SU-DHL-6 (cell line): ENCODE measurements around the gene APCDD1.

Experiments
- H2AFZ ChIP-seq: fragments of 200-600 bp; sonication (generic); 2 replicates; pipeline ENCODE4 v1.6.1; 2014; ENCODE audit warnings: low read depth, mild to moderate bottlenecking, moderate library complexity, mixed read lengths, antibody characterized with exemption, low read length; ENCODE audit not compliant: severe bottlenecking
- H3F3A ChIP-seq: fragments of 200-600 bp; shearing (Covaris generic); 2 replicates; pipeline ENCODE4 v1.6.0; 2016; ENCODE audit warnings: antibody characterized with exemption, mild to moderate bottlenecking; ENCODE audit not compliant: insufficient read depth
- H3K27ac ChIP-seq: fragments of 200-600 bp; sonication (generic); 2 replicates; pipeline ENCODE4 v1.5.1; 2016; ENCODE audit warnings: low read depth, mild to moderate bottlenecking, low read length, moderate library complexity, mixed read lengths
- H3K27me3 ChIP-seq: fragments of 200-600 bp; sonication (generic), shearing (Covaris generic); 2 replicates; pipeline ENCODE4 v1.6.0; 2014; ENCODE audit warnings: mild to moderate bottlenecking, low read length
- H3K36me3 ChIP-seq: fragments of 200-600 bp; sonication (generic); 2 replicates; pipeline ENCODE4 v1.6.1; 2014; ENCODE audit warnings: mild to moderate bottlenecking, low read length, mixed read lengths
- H3K4me2 ChIP-seq: fragments of 300-600, 200-600 bp; shearing (Covaris generic), sonication (generic); 2 replicates; pipeline ENCODE4 v1.6.0; 2014; ENCODE audit warnings: low read length, low read depth, mild to moderate bottlenecking; ENCODE audit not compliant: poor library complexity, severe bottlenecking
- H3K4me3 ChIP-seq: fragments of 200-600 bp; sonication (generic); 2 replicates; pipeline ENCODE4 v1.5.1; 2014; ENCODE audit warnings: antibody characterized with exemption, low read length, mild to moderate bottlenecking, mixed read lengths; ENCODE audit not compliant: insufficient read depth, poor library complexity, severe bottlenecking
- H3K79me2 ChIP-seq: fragments of 200-600 bp; sonication (generic); 2 replicates; pipeline ENCODE4 v1.6.1; 2014; ENCODE audit warnings: mild to moderate bottlenecking, low read length, moderate library complexity; ENCODE audit not compliant: insufficient read depth
- H3K9ac ChIP-seq: fragments of 200-600 bp; sonication (generic); 2 replicates; pipeline ENCODE4 v1.7.0; 2014; ENCODE audit warnings: mild to moderate bottlenecking, low read length
- H3K9me2 ChIP-seq: fragments of 200-600 bp; sonication (generic); replicated peaks from 2 replicates; pipeline ENCODE4 v1.6.1; 2014; ENCODE audit warnings: low read length; ENCODE audit not compliant: insufficient read depth
- H3K9me3 ChIP-seq: fragments of 200-600 bp; sonication (generic); 2 replicates; pipeline ENCODE4 v1.6.1; 2014; ENCODE audit warnings: low read length, mixed read lengths; ENCODE audit not compliant: insufficient read depth
- H4K20me1 ChIP-seq: fragments of 200-600 bp; sonication (generic); 2 replicates; pipeline ENCODE4 v1.6.1; 2014; ENCODE audit warnings: low read depth, mild to moderate bottlenecking, antibody characterized with exemption, low read length, moderate library complexity, mixed read lengths
- CTCF ChIP-seq: fragments of 200-600 bp; sonication (generic); IDR thresholded peaks from one replicate; pipeline ENCODE4 v1.5.1; 2017; ENCODE audit warnings: antibody characterized with exemption, mild to moderate bottlenecking, low read length, moderate library complexity; ENCODE audit not compliant: insufficient read depth, poor library complexity, severe bottlenecking
- EZH2phosphoT487 ChIP-seq: fragments of 200-600 bp; sonication (generic), shearing (Covaris generic); conservative IDR thresholded peaks from 2 replicates; pipeline ENCODE4 v1.6.1; 2018; ENCODE audit warnings: mild to moderate bottlenecking, antibody characterized with exemption, low read length, moderate library complexity, mixed read lengths

APCDD1 gene

GRCh38 chr18:10440884-10441283, 13.6 kb upstream of the APCDD1 start:
- Histone ChIP-seq H3K9ac (no peak overlapping the region), H3K9me3 (no peaks in the 10 kb centered on the region), H3K36me3 (no peaks in the 10 kb centered on the region), H3K9me2 (no peaks in the 10 kb centered on the region), H3K4me3 (no peak overlapping the region), H3K27ac (no peak overlapping the region), H3K4me2 (no peak overlapping the region), H3F3A (no peaks in the 10 kb centered on the region), H3K27me3 (no peaks in the 10 kb centered on the region), H3K79me2 (no peaks in the 10 kb centered on the region), H4K20me1 (no peaks in the 10 kb centered on the region), H2AFZ (no peak overlapping the region)
- TF ChIP-seq EZH2phosphoT487 (no peak), CTCF (no peak)

- Histone ChIP-seq H3K27ac (no peak overlapping the region), H3K9me2 (no peaks in the 10 kb centered on the region), H3K4me2 (no peak overlapping the region), H4K20me1 (no peaks in the 10 kb centered on the region), H3K79me2 (no peaks in the 10 kb centered on the region), H3K9me3 (no peaks in the 10 kb centered on the region), H3F3A (no peaks in the 10 kb centered on the region), H3K4me3 (no peak overlapping the region), H3K9ac (no peak overlapping the region), H3K36me3 (no peaks in the 10 kb centered on the region), H2AFZ (no peak overlapping the region), H3K27me3 (no peaks in the 10 kb centered on the region)
- TF ChIP-seq CTCF: no peak
Observed at GRCh38 chr18:10441472-10441871, 13.0 kb upstream of the APCDD1 start.

GRCh38 chr18:10442551-10442971, 11.9 kb upstream of the APCDD1 start:
- Histone ChIP-seq H3K27ac (no peak overlapping the region), H3K4me3 (no peak overlapping the region), H4K20me1 (no peaks in the 10 kb centered on the region), H3K9me3 (no peaks in the 10 kb centered on the region), H3K36me3 (no peaks in the 10 kb centered on the region), H2AFZ (no peak overlapping the region), H3K9ac (no peak overlapping the region), H3K79me2 (no peaks in the 10 kb centered on the region), H3K27me3 (no peaks in the 10 kb centered on the region), H3F3A (no peaks in the 10 kb centered on the region), H3K4me2 (no peak overlapping the region), H3K9me2 (no peaks in the 10 kb centered on the region)
- no peak for TF ChIP-seq EZH2phosphoT487
- no peak for TF ChIP-seq CTCF

GRCh38 chr18:10443001-10443400, 11.4 kb upstream of the APCDD1 start:
- H4K20me1 ChIP-seq: no peaks in the 10 kb centered on the region
- H3K9me2 ChIP-seq: no peaks in the 10 kb centered on the region
- TF ChIP-seq CTCF (no peak), EZH2phosphoT487 (no peak)
- no peak overlapping the region for H3K4me3 ChIP-seq
- H3K79me2 ChIP-seq: no peaks in the 10 kb centered on the region
- H2AFZ ChIP-seq: no peak overlapping the region
- no peak overlapping the region for H3K9ac ChIP-seq
- no peaks in the 10 kb centered on the region for H3K9me3 ChIP-seq
- H3K36me3 ChIP-seq: no peaks in the 10 kb centered on the region
- H3F3A ChIP-seq: no peaks in the 10 kb centered on the region
- H3K4me2 ChIP-seq: no peak overlapping the region
- H3K27me3 ChIP-seq: no peaks in the 10 kb centered on the region
- H3K27ac ChIP-seq: no peak overlapping the region
